ENCODE measurements around the gene LRP1. TPM values are rescaled to one million over a fixed set of nuclear protein-coding genes. Genes with fewer than 3 reads are reported as not detected.

The LRP1 gene
- total RNA-seq, 1 donor from 2014 or later: 448 TPM

- H3K9me3 Mint-ChIP-seq (ENCODE audit: low read depth): no peaks in the 10 kb centered on the region
- H3K27me3 Mint-ChIP-seq (ENCODE audit: low read depth): no peaks in the 10 kb centered on the region
- H3K36me3 Mint-ChIP-seq (ENCODE audit: low read depth): peaks cover 5% of the 10 kb centered on the region
- H3K4me1 Mint-ChIP-seq (ENCODE audit: low read depth): peaks cover 51% of the 10 kb centered on the region
- H3K27ac Mint-ChIP-seq (ENCODE audit: unreplicated experiment): no peak overlapping the region
- H3K4me3 Mint-ChIP-seq (ENCODE audit: unreplicated experiment): peak overlapping the region; percentile 94
- TF ChIP-seq CTCF (IDR thresholded peaks at IDR 0.05): peak; percentile 78
- peak; percentile 91 for DNase-seq (ENCODE audit: low spot score)
Measured at GRCh38 chr12:57243521-57244311, 115.4 kb downstream of the LRP1 start.

GRCh38 chr12:57244312-57244696, 116.0 kb downstream of the LRP1 start:
- TF ChIP-seq CTCF (IDR thresholded peaks at IDR 0.05): no peak
- DNase-seq (ENCODE audit: low spot score): peak; percentile 49
- Mint-ChIP-seq H3K9me3 (ENCODE audit: low read depth) (no peaks in the 10 kb centered on the region), H3K4me3 (ENCODE audit: unreplicated experiment) (no peak overlapping the region), H3K4me1 (ENCODE audit: low read depth) (peaks cover 54% of the 10 kb centered on the region), H3K27me3 (ENCODE audit: low read depth) (no peaks in the 10 kb centered on the region), H3K27ac (ENCODE audit: unreplicated experiment) (peak overlapping the region; percentile 13), H3K36me3 (ENCODE audit: low read depth) (peaks cover 7% of the 10 kb centered on the region)

- Mint-ChIP-seq H3K36me3 (ENCODE audit: low read depth) (peaks cover 7% of the 10 kb centered on the region), H3K4me1 (ENCODE audit: low read depth) (peaks cover 47% of the 10 kb centered on the region), H3K27ac (ENCODE audit: unreplicated experiment) (no peak overlapping the region), H3K9me3 (ENCODE audit: low read depth) (no peaks in the 10 kb centered on the region), H3K27me3 (ENCODE audit: low read depth) (no peaks in the 10 kb centered on the region), H3K4me3 (ENCODE audit: unreplicated experiment) (no peak overlapping the region)
- no peak for TF ChIP-seq CTCF (IDR thresholded peaks at IDR 0.05)
- DNase-seq (ENCODE audit: low spot score): no peak
Measured at GRCh38 chr12:57247041-57247440, 118.8 kb downstream of the LRP1 start.

GRCh38 chr12:57248934-57249742, 120.9 kb downstream of the LRP1 start:
- Mint-ChIP-seq H3K27ac (ENCODE audit: unreplicated experiment) (peak overlapping the region; percentile 34), H3K36me3 (ENCODE audit: low read depth) (peaks cover 11% of the 10 kb centered on the region), H3K4me1 (ENCODE audit: low read depth) (peaks cover 28% of the 10 kb centered on the region), H3K9me3 (ENCODE audit: low read depth) (no peaks in the 10 kb centered on the region), H3K27me3 (ENCODE audit: low read depth) (no peaks in the 10 kb centered on the region), H3K4me3 (ENCODE audit: unreplicated experiment) (no peak overlapping the region)
- DNase-seq (ENCODE audit: low spot score): no peak
- TF ChIP-seq CTCF (IDR thresholded peaks at IDR 0.05): no peak

GRCh38 chr12:57250541-57250940, 122.3 kb downstream of the LRP1 start:
- peaks cover 15% of the 10 kb centered on the region for H3K36me3 Mint-ChIP-seq (ENCODE audit: low read depth)
- H3K4me3 Mint-ChIP-seq (ENCODE audit: unreplicated experiment): no peak overlapping the region
- no peak for TF ChIP-seq CTCF (IDR thresholded peaks at IDR 0.05)
- H3K4me1 Mint-ChIP-seq (ENCODE audit: low read depth): peaks cover 25% of the 10 kb centered on the region
- no peaks in the 10 kb centered on the region for H3K9me3 Mint-ChIP-seq (ENCODE audit: low read depth)
- no peaks in the 10 kb centered on the region for H3K27me3 Mint-ChIP-seq (ENCODE audit: low read depth)
- H3K27ac Mint-ChIP-seq (ENCODE audit: unreplicated experiment): no peak overlapping the region
- DNase-seq (ENCODE audit: low spot score): no peak

Measured in chondrocyte (in vitro differentiated cells).